ENCODE data around the gene PTP4A2. TPM values are rescaled to one million over a fixed set of nuclear protein-coding genes. Genes with fewer than 3 reads are reported as not detected.
A peak's percentile ranks its signal among the peaks of the same experiment; 100 is the strongest.

The PTP4A2 gene
- 150 and 169 TPM in 2 replicates for total RNA-seq (2022)
- percentile 91 among the genes with signal in this experiment for Bru-seq, nascent RNA
- BruChase-seq, experiment 1, labeled RNA remaining after a 2-hour chase, result percentile 96 among the genes with signal in this experiment
- percentile 98 among the genes with signal in this experiment for BruChase-seq, experiment 2, labeled RNA remaining after a 6-hour chase
- long read RNA-seq, transcript PTP4A2-221 (6 exons, 3,921 nt), result major isoform, 280 of 341 reads
- long read RNA-seq, partial matches to known transcripts, result 8 of 341 reads
- long read RNA-seq, other reads (novel, unspliced or antisense), result 51 of 341 reads

- no TSS peak for BruUV-seq (replicated peaks)
- ChIA-PET POLR2A (interaction anchor here (0.6 to 1.0 kb wide), 6 partner anchors 18 to 711 kb away, joined by 3 to 12 read pairs (median 6); partner anchors contain the start of gene KPNA6), CTCF (interaction anchor here (0.6 to 3.2 kb wide), 7 partner anchors 14 to 169 kb away, joined by 3 to 36 read pairs (median 3); partner anchors contain the start of gene KPNA6)
- H3K4me1 ChIP-seq, result peaks cover 42% of the 10 kb centered on the region
- no peaks in the 10 kb centered on the region for H3K27me3 ChIP-seq (replicated peaks; ENCODE audit: control insufficient read depth, insufficient read depth, low read length)
- Mint-ChIP-seq H3K27me3 (ENCODE audit: insufficient read depth, unreplicated experiment) (no peaks in the 10 kb centered on the region), H3K4me3 (ENCODE audit: unreplicated experiment) (peak within 1 kb of the TSS; percentile 99), H3K36me3 (ENCODE audit: insufficient read depth, unreplicated experiment) (peaks cover 19% of the 10 kb centered on the region), H3K4me1 (ENCODE audit: low read depth, unreplicated experiment) (peaks cover 27% of the 10 kb centered on the region), H3K27ac (ENCODE audit: unreplicated experiment) (peak within 1 kb of the TSS; percentile 91), H3K9me3 (ENCODE audit: unreplicated experiment) (no peaks in the 10 kb centered on the region)
- DNase-seq, result peak; percentile 94 to 96
- peak in 1 of 2 experiments; percentile 20 for TF ChIP-seq CTCF (IDR thresholded peaks at IDR 0.05; ENCODE audit: insufficient read depth in 1 of 2, low read depth in 1 of 2, low read length in 1 of 2, severe bottlenecking in 1 of 2, unreplicated experiment in 1 of 2)
- intact Hi-C loops (cut with micrococcal nuclease; ENCODE audit: unreplicated experiment), result loop anchor here (2.0 kb wide), 1 partner anchor 18 kb away; no protein-coding TSS in a partner anchor
- peak within 1 kb of the TSS; percentile 94 for H3K4me3 ChIP-seq (ENCODE audit: low read depth, low read length)
- no peaks in the 10 kb centered on the region for H3K9me3 ChIP-seq
- H3K36me3 ChIP-seq (ENCODE audit: control insufficient read depth, insufficient read depth, low read length), result no peaks in the 10 kb centered on the region
Measured at GRCh38 chr1:31938184-31938975, at the start of gene PTP4A2. PTP4A2 (minus strand) TSS chr1:31938368; CDS start chr1:31919065, 19,303 bp downstream.

- Histone ChIP-seq H3K4me1 (no peaks in the 10 kb centered on the region), H3K9me3 (no peaks in the 10 kb centered on the region), H3K36me3 (ENCODE audit: control insufficient read depth, insufficient read depth, low read length) (no peaks in the 10 kb centered on the region), H3K4me3 (ENCODE audit: low read depth, low read length) (no peak overlapping the region), H3K27me3 (replicated peaks; ENCODE audit: control insufficient read depth, insufficient read depth, low read length) (no peaks in the 10 kb centered on the region)
- ChIA-PET POLR2A (no interaction called here), CTCF (no interaction called here)
- intact Hi-C loops (cut with micrococcal nuclease; ENCODE audit: unreplicated experiment), result no loop called here
- H3K4me3 Mint-ChIP-seq (ENCODE audit: unreplicated experiment), result no peak overlapping the region
- no peak for DNase-seq
- H3K4me1 Mint-ChIP-seq (ENCODE audit: low read depth, unreplicated experiment), result no peaks in the 10 kb centered on the region
- BruUV-seq (replicated peaks), result no TSS peak
- no peak for TF ChIP-seq CTCF (IDR thresholded peaks at IDR 0.05; ENCODE audit: insufficient read depth in 1 of 2, low read depth in 1 of 2, low read length in 1 of 2, severe bottlenecking in 1 of 2, unreplicated experiment in 1 of 2)
- no peak overlapping the region for H3K27ac Mint-ChIP-seq (ENCODE audit: unreplicated experiment)
- no peaks in the 10 kb centered on the region for H3K9me3 Mint-ChIP-seq (ENCODE audit: unreplicated experiment)
- H3K36me3 Mint-ChIP-seq (ENCODE audit: insufficient read depth, unreplicated experiment), result no peaks in the 10 kb centered on the region
- no peaks in the 10 kb centered on the region for H3K27me3 Mint-ChIP-seq (ENCODE audit: insufficient read depth, unreplicated experiment)
Measured at GRCh38 chr1:31987135-31987619, 49.0 kb upstream of the PTP4A2 start.

GRCh38 chr1:31985430-31985829 is 47.3 kb upstream of the PTP4A2 start:
- H3K9me3 ChIP-seq, result no peaks in the 10 kb centered on the region
- H3K4me1 ChIP-seq, result no peaks in the 10 kb centered on the region
- CTCF ChIA-PET, result no interaction called here
- H3K27me3 ChIP-seq (replicated peaks; ENCODE audit: control insufficient read depth, insufficient read depth, low read length), result no peaks in the 10 kb centered on the region
- no peak overlapping the region for H3K4me3 ChIP-seq (ENCODE audit: low read depth, low read length)
- no peaks in the 10 kb centered on the region for H3K36me3 ChIP-seq (ENCODE audit: control insufficient read depth, insufficient read depth, low read length)
- intact Hi-C loops (cut with micrococcal nuclease; ENCODE audit: unreplicated experiment), result no loop called here
- Mint-ChIP-seq H3K27me3 (ENCODE audit: insufficient read depth, unreplicated experiment) (no peaks in the 10 kb centered on the region), H3K4me1 (ENCODE audit: low read depth, unreplicated experiment) (no peaks in the 10 kb centered on the region), H3K4me3 (ENCODE audit: unreplicated experiment) (no peak overlapping the region), H3K9me3 (ENCODE audit: unreplicated experiment) (no peaks in the 10 kb centered on the region), H3K27ac (ENCODE audit: unreplicated experiment) (no peak overlapping the region), H3K36me3 (ENCODE audit: insufficient read depth, unreplicated experiment) (no peaks in the 10 kb centered on the region)
- POLR2A ChIA-PET, result no interaction called here
- DNase-seq, result no peak
- no TSS peak for BruUV-seq (replicated peaks)
- TF ChIP-seq CTCF (IDR thresholded peaks at IDR 0.05; ENCODE audit: insufficient read depth in 1 of 2, low read depth in 1 of 2, low read length in 1 of 2, severe bottlenecking in 1 of 2, unreplicated experiment in 1 of 2), result no peak

All from Caco-2 (cell line).